Measurements from ENCODE around the gene PRKG1.

DNA sequence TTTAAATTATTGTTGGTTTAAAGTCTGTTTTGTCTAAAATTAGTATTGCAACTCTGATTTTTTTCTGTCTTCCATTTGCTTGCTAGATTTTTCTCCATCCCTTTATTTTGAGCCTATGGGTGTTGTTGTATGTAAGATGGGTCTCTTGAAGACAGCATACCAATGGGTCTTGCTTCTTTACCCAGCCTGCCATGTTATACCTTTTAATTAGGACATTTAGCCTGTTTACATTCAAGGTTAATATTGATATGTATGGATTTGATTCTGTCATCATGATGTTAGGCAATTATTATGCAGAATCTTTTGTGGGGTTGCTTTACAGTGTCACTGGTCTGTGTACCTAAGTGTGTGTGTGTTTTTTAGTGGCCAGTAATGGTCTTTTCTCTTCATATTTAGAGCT lies 906.5 kb downstream of the PRKG1 start:
- TF ChIP-seq, protein P1, sequence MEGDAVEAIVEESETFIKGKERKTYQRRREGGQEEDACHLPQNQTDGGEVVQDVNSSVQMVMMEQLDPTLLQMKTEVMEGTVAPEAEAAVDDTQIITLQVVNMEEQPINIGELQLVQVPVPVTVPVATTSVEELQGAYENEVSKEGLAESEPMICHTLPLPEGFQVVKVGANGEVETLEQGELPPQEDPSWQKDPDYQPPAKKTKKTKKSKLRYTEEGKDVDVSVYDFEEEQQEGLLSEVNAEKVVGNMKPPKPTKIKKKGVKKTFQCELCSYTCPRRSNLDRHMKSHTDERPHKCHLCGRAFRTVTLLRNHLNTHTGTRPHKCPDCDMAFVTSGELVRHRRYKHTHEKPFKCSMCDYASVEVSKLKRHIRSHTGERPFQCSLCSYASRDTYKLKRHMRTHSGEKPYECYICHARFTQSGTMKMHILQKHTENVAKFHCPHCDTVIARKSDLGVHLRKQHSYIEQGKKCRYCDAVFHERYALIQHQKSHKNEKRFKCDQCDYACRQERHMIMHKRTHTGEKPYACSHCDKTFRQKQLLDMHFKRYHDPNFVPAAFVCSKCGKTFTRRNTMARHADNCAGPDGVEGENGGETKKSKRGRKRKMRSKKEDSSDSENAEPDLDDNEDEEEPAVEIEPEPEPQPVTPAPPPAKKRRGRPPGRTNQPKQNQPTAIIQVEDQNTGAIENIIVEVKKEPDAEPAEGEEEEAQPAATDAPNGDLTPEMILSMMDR (IDR thresholded peaks at IDR 0.05), result no peak
- TF ChIP-seq POLR2AphosphoS5 (IDR thresholded peaks at IDR 0.05; ENCODE audit: insufficient read depth in 1 of 2, low read depth in 1 of 2), result no peak
